T-helper 1 cell (primary cell): ENCODE data around the gene SAMSN1.
"Not testable (repeated sequence)": the region's sequence is repeated elsewhere in the genome, so short reads cannot be mapped to it uniquely, and the experiment has no call there.

Experiments
- DNase-seq, 5 donors: peaks; one replicate each; pipeline ENCODE4 v3.0.0-alpha.2; 2012 to 2020

The SAMSN1 gene

GRCh38 chr21:14566894-14567293, 20.8 kb upstream of the SAMSN1 start:
- no peak for DNase-seq

- DNase-seq, result no peak
These were observed 16.8 kb upstream of the SAMSN1 start for GRCh38 chr21:14562959-14563358.

GRCh38 chr21:14560555-14560954, 14.4 kb upstream of the SAMSN1 start:
- peak in 1 of 5 donors; percentile 54 for DNase-seq

DNA sequence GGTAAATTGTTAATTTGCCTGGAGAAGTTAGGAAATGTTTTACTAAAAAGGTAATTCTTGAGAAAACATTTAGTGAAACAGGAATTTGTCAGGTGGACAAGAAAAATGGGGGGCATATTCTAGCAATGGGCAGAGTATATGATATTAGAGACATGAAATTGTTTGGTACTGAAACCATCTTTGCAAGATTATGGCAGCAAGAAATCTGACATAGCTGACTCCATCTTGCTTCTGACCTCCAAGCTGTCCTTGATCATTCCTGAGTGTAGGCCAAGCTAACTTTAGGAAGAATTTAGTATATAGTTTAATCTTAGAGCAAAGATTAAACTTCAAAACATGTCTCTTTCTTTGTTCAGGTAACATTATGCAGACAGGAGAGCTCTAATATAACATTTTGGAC, 14.0 kb upstream of the SAMSN1 start:
- no peak for DNase-seq

DNA sequence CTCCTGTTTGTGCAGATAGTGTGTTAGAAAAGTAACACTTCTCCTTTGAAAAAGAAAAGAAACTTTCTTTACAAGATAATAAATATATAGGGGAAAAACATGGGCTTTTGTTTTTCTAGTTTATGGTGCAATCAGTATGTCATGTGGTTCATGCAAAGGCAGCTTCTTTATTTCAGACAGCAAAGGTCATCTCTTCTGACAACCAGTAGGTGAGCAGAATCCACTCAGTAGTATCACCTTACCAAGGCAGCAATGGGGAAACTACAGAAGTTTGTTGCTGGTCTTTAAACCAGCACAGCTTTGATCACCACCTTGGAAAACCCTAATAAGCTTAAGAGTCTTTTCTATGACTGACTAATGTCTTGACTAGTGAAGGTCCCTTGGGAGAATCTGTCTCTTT, 13.0 kb upstream of the SAMSN1 start:
- DNase-seq, result no peak

DNA sequence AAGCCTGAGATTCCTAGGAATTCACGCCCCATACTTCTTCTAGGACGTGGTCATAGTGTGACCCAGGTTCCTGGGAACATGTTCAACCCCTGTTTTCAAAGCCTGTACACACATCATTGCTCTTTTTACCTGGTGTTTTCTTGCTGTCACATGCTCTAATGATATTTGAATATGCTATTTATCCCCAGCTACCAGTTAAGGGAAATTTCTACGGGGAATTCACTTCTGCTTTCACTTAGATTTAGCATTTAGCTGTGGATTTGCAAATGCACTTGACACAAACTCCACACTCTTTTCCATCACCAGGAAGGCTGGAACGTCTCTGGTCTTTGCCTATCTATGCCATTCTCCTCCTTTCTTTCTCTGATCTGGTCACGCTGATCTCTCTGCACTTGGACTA, 11.3 kb upstream of the SAMSN1 start:
- no peak for DNase-seq

GRCh38 chr21:14554948-14555347, 8.8 kb upstream of the SAMSN1 start:
- DNase-seq, result peak in 1 of 5 donors; percentile 55

DNA sequence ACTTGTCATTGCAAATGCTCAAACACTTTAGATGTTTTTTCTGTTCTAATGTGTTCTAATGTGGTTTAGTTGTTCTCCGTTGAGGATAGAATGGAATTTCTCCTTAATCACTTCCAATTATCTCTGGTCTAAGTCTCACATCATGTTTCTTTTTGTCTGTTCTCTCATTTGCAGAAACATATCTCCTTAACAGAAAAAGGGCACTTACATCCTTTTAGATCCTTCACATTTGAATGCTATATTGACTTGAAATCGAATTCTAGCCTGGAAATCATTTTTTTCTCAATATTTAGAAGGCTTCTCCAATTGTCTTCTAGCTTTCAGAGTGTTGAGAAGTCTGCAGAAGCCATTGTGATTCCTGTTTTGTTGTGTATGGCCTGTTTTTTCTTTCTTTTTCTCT, 7.3 kb upstream of the SAMSN1 start:
- no peak for DNase-seq

DNA sequence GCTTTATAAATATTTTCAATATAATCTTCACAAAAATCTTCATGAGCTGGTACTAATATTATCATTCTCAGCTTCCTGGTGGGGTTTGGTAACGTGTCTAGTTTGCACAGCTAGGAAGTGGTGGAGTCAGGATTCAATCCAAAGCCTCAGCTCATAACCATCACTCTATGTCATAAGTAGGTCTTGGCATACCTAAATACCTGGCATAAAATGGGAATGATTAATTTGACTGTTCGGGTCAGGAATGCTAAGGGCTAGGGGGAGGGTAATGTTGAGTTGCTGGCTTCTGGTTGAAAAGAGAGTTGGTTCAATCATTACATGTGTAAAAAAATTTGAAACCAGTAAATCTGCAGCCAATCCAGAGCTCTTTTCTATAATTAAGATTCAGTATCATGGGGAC, 5.6 kb upstream of the SAMSN1 start:
- no peak for DNase-seq

GRCh38 chr21:14550135-14550534, 4.0 kb upstream of the SAMSN1 start:
- DNase-seq, result no peak

GRCh38 chr21:14548779-14549178, 2.7 kb upstream of the SAMSN1 start:
- DNase-seq, result no peak

DNA sequence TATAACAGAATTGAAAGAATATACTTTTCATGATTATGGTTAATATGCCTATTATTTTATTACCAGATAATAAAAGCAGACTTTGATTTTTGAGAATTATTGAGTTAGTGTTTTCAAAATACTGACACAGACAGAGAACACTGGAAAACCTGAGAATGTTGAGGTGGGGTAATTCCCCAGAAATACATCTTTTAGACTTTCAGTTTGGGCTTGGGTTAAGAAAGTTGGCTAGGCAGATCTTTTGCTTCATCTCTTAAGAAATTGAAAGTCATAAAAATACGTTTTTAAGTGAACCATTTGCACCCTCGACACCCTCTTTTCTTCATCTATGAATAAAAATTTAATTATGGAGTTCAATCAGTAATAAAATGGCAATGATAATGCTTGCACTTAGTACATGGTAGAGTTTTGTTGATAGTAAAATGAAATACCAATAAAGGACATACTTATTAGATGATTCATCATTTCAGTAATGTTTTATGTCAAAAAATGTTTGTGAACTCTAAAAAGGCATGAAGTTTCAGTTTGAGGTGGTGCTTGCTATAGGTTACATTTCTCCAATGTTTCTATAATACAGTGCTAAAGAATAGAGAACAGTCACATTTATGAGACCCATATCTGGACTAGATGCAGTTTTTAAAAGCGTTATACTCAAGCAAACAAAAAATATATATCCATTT, 1.9 kb upstream of the SAMSN1 start:
- DNase-seq, result peak in 1 of 5 donors; percentile 62

DNA sequence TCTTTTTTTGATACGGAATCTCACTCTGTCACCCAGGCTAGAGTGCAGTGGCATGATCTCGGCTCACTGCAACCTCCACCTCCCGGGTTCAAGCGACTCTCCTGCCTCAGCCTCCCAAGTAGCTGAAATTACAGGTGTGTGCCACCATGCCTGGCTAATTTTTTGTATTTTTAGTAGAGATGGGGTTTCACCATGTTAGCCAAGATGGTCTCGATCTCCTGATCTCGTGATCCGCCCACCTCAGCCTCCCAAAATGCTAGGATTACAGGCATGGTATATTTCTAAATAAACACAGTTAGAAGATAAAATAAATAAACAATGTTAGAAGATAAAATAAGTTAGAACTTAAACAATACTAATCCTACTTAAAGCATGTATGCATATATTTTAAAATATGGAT, 604 bp upstream of the SAMSN1 start:
- DNase-seq, result not testable (repeated sequence)

DNA sequence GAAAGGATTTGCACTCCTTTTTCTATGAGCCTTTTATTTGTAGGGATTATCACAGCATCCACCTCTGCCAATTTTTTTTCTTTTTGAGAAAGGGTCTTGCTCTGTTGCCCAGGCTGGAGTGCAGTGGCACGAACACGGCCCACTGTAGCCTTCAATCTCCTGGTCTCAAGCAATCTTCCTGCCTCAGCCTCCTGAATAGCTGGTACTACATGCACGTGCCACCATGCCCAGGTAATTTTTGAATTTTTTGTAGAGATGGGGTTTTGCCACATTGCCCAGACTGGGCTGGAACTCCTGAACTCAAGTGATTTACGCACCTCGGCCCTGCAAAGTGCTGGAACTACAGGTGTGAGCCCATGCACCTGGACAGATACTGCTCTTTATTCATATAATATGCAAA, 2.1 kb downstream of the SAMSN1 start:
- DNase-seq, result no peak

- DNase-seq, result no peak
These were observed 3.5 kb downstream of the SAMSN1 start for GRCh38 chr21:14542638-14543037.

DNA sequence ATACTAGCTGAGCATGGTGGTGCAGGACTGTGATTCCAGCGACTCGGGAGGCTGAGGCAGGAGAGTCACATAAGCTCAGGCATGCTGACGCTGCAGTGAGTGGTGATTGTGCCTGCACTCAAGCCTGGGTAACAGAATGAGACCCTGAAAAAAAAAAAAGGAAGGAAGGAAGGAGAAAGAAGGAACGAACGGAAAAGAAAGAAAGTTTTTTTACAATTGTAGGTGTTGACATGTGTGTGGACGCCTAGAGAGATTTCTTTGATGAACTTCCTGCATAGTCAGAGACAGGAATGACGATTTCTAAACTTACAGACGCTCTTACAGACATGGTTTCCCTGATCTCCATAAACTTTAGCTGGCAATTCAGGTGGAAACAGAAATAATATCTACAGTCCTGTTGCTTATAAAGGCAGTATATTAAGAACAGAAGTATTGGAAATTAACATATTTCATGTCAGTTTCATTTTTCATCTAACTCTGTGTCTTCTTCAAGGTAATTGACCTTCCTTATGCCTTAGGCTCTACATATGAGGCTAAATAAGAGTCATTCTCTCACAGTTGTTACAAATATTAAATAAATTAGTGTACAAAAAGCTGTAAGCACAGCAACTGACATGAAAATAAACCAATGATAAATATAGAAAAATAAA, 4.1 kb downstream of the SAMSN1 start:
- peak in 1 of 5 donors; percentile 14 for DNase-seq

DNA sequence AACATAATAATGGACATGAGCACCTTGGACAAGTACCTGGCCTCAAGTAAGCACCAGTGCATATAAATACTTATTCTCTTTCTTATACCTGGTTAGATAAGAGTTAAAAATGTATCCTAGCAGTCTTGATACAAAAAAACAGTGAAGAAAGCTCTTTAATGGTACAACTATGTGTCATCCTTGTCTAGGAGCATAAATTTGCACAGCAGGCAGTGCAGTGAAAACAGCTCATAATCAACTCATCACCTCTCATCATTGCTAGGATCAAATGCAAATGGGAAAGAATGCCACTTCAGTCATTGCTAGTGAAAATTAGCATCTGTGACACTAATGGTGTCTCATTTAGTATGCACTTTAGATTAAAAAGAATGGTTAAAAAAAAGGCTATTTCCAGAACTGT, 7.6 kb downstream of the SAMSN1 start:
- DNase-seq, result no peak

- no peak for DNase-seq
These were observed 9.2 kb downstream of the SAMSN1 start for GRCh38 chr21:14536929-14537328.

- no peak for DNase-seq
These were observed 10.4 kb downstream of the SAMSN1 start for GRCh38 chr21:14535702-14536101.

DNA sequence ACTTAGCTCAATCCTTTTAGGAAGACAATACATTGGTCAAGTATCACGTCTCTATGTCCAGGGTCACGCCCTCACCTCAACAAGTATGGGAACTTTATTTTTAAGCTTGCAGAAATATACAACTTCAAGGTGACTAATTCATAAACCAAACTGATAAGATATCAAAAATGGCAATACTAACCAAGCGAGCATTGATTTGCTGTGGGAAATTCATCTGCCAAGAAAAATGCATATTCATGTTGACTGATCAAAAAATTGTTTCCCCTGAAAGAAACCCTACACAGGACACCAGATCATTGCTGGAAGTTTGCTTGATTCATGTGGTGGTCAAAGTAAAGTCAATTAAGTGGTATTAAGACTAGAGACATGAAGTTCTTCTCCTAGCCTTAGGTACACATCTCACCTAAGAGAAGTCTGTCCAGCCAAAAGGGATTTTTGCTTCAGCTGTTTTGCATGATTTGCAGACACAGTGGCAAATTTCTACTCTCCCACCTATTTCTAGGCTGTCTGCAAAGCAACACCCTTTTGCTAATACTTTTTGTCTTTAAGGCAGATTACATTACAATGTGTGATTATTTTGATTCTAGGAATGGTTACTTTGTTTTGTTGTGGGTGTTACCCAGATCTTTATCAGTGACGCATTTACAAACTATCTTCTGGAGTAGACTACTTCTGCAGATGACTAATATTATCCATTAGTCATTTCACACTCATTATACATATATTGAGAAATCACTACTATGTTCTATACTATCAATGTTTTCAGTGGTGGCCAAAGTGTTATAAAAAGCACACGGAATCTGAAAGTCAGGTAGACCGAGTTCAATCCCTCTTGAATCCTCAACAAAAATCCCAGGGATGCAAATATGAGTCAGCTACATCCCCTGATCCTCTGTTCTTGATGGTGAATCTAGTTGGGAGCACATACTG, 12.4 kb downstream of the SAMSN1 start:
- DNase-seq, result peak in 4 of 5 donors; percentile 24 to 90 (median 30)

DNA sequence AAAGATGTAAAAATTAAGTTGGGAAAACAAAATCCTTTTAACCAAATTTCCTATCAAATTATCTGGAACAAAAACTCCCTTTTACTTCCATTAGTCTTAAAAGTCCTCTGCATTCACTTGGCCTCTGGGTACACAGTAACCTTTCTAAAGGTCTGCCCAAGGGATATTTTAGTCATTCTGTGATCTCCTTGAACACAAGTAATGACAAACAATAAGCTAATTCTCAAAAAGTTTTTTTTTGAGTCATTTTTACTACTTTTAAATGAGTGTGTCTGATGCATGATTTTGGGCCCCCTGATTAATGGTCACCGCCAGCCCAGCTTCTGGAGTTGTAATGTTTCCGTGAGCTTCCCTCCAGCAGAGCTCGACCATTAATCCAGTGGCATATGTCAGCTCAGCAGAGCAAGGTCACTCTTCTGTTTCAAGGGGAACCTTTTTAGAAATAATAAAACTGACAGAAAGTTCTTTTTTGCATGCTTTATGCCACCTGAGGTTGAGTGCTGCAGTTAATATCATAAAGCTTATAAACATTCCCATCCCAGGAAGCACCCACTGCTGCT, 14.3 kb downstream of the SAMSN1 start:
- peak in 1 of 5 donors; percentile 23 for DNase-seq

DNA sequence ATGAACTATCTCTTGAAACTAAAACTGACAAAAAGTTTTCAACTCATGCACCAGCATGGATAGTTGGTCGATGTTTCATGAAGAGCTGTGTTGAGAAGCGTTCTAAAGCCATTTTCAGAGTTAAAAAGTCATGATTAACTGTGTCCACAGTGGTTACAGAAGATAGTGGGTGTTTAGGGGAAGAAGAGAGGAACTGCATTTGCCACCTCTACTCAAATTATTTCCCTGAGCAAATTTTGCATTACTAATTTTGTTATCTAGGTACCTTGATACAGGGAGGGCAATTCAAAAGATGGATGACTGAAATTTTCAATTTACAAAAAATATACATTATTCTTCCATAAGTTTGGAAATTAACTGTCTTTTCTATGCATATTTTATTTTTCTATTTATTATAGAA, 15.5 kb downstream of the SAMSN1 start:
- DNase-seq, result no peak

GRCh38 chr21:14528815-14529214, 17.3 kb downstream of the SAMSN1 start:
- DNase-seq, result no peak
